Measurements from ENCODE around the gene DCC. TPM values are rescaled to one million over a fixed set of nuclear protein-coding genes. Genes with fewer than 3 reads are reported as not detected.

DCC gene
- total RNA-seq, 1 experiment from 2014 or later: not detected

- BruUV-seq (replicated peaks): no TSS peak
- Histone ChIP-seq H3K4me3 (replicated peaks in 1 of 2; ENCODE audit: low read depth in 1 of 2, low read length in 2 of 2) (no peak overlapping the region), H3K4me2 (ENCODE audit: low read length) (no peak overlapping the region), H3K4me1 (ENCODE audit: control insufficient read depth in 1 of 2, insufficient read depth in 2 of 2, low read length in 2 of 2) (no peaks in the 10 kb centered on the region), H3K9ac (ENCODE audit: low read length) (no peak overlapping the region), H3K9me2 (ENCODE audit: insufficient read depth) (no peaks in the 10 kb centered on the region), H2AFZ (ENCODE audit: low read depth, low read length, poor library complexity, severe bottlenecking) (no peak overlapping the region), H3K36me3 (ENCODE audit: control insufficient read depth in 1 of 2, insufficient read depth in 2 of 2, low read length in 2 of 2) (no peaks in the 10 kb centered on the region), H3K27ac (ENCODE audit: low read depth, low read length) (no peak overlapping the region), H3K9me3 (ENCODE audit: control insufficient read depth in 1 of 2, insufficient read depth in 1 of 2, low read depth in 1 of 2, low read length in 2 of 2) (peaks cover 14 to 21% of the 10 kb centered on the region in 2 experiments; a peak in 2 of 4 replicates), H3K79me2 (ENCODE audit: insufficient read depth, low read length) (no peaks in the 10 kb centered on the region), H3K27me3 (ENCODE audit: insufficient read depth, low read length) (no peaks in the 10 kb centered on the region), H4K20me1 (ENCODE audit: insufficient read depth) (no peaks in the 10 kb centered on the region)
- POLR2A ChIA-PET: no interaction called here
- CTCF ChIA-PET: no interaction called here
- DNase-seq (ENCODE audit: low read depth, low spot score) (no peak), ATAC-seq (no peak)
- intact Hi-C loops (cut with micrococcal nuclease): no loop called here
- TF ChIP-seq EGR1 (IDR thresholded peaks at IDR 0.05; ENCODE audit: low read depth) (no peak), POLR2AphosphoS5 (IDR thresholded peaks at IDR 0.05; ENCODE audit: low read depth, low read length) (no peak), YY1 (IDR thresholded peaks at IDR 0.05; ENCODE audit: extremely low read depth, insufficient replicate concordance, low read depth, low read length) (no peak)
- RAD21 ChIA-PET (ENCODE audit: low non-redundant PET in 1 of 2, low total read pairs in 2 of 2, uncharacterized antibody in 2 of 2, unreplicated experiment in 2 of 2): no interaction called here
Measured at GRCh38 chr18:52333860-52334259, 6.1 kb upstream of the DCC start.

GRCh38 chr18:52334307-52334706 is 5.7 kb upstream of the DCC start:
- intact Hi-C loops (cut with micrococcal nuclease): no loop called here
- Histone ChIP-seq H3K4me3 (replicated peaks in 1 of 2; ENCODE audit: low read depth in 1 of 2, low read length in 2 of 2) (no peak overlapping the region), H3K79me2 (ENCODE audit: insufficient read depth, low read length) (no peaks in the 10 kb centered on the region), H3K9ac (ENCODE audit: low read length) (no peak overlapping the region), H3K36me3 (ENCODE audit: control insufficient read depth in 1 of 2, insufficient read depth in 2 of 2, low read length in 2 of 2) (no peaks in the 10 kb centered on the region), H3K27ac (ENCODE audit: low read depth, low read length) (no peak overlapping the region), H3K9me2 (ENCODE audit: insufficient read depth) (no peaks in the 10 kb centered on the region), H4K20me1 (ENCODE audit: insufficient read depth) (no peaks in the 10 kb centered on the region), H3K4me2 (ENCODE audit: low read length) (no peak overlapping the region), H2AFZ (ENCODE audit: low read depth, low read length, poor library complexity, severe bottlenecking) (no peak overlapping the region), H3K9me3 (ENCODE audit: control insufficient read depth in 1 of 2, insufficient read depth in 1 of 2, low read depth in 1 of 2, low read length in 2 of 2) (peaks cover 14 to 25% of the 10 kb centered on the region in 2 experiments; a peak in 2 of 4 replicates), H3K4me1 (ENCODE audit: control insufficient read depth in 1 of 2, insufficient read depth in 2 of 2, low read length in 2 of 2) (no peaks in the 10 kb centered on the region), H3K27me3 (ENCODE audit: insufficient read depth, low read length) (no peaks in the 10 kb centered on the region)
- ChIA-PET CTCF (no interaction called here), RAD21 (ENCODE audit: low non-redundant PET in 1 of 2, low total read pairs in 2 of 2, uncharacterized antibody in 2 of 2, unreplicated experiment in 2 of 2) (no interaction called here), POLR2A (no interaction called here)
- DNase-seq (ENCODE audit: low read depth, low spot score) (no peak), ATAC-seq (no peak)
- BruUV-seq (replicated peaks): no TSS peak
- TF ChIP-seq MAX (IDR thresholded peaks at IDR 0.05) (no peak), FOSL1 (IDR thresholded peaks at IDR 0.05; ENCODE audit: low read depth) (no peak), ELF1 (IDR thresholded peaks at IDR 0.05; ENCODE audit: borderline replicate concordance, low read depth) (no peak), EZH2 (IDR thresholded peaks at IDR 0.05) (no peak), RAD21 (IDR thresholded peaks at IDR 0.05; ENCODE audit: low read depth) (no peak), YY1 (IDR thresholded peaks at IDR 0.05; ENCODE audit: extremely low read depth, insufficient replicate concordance, low read depth, low read length) (no peak), SP1 (IDR thresholded peaks at IDR 0.05; ENCODE audit: low read depth) (no peak), TCF7L2 (IDR thresholded peaks at IDR 0.05; ENCODE audit: borderline replicate concordance, extremely low read depth, insufficient read depth, insufficient read length) (no peak), SRF (IDR thresholded peaks at IDR 0.05; ENCODE audit: low read depth) (no peak), JUND (IDR thresholded peaks at IDR 0.05) (no peak), POLR2AphosphoS5 (IDR thresholded peaks at IDR 0.05; ENCODE audit: low read depth, low read length) (no peak), EZH2phosphoT487 (IDR thresholded peaks at IDR 0.05; ENCODE audit: borderline replicate concordance) (no peak), ZBTB33 (IDR thresholded peaks at IDR 0.05; ENCODE audit: extremely low read depth, insufficient replicate concordance, low read length) (no peak), EGR1 (IDR thresholded peaks at IDR 0.05; ENCODE audit: low read depth) (no peak), ZNF274 (IDR thresholded peaks at IDR 0.05; ENCODE audit: low read depth, low read length) (no peak), CBX3 (IDR thresholded peaks at IDR 0.05; ENCODE audit: low read depth) (no peak)

Data from HCT116 (cell line).